GM18519 (cell line): ENCODE data around the gene ATG10.

ENCODE experiments used
- ATAC-seq: cut with Tn5 transposase; IDR thresholded peaks from one replicate; pipeline ENCODE4 v1.9.1; 2021; ENCODE audit warnings: mild to moderate bottlenecking, moderate library complexity; ENCODE audit not compliant: unreplicated experiment, low FRiP score

The ATG10 gene

DNA sequence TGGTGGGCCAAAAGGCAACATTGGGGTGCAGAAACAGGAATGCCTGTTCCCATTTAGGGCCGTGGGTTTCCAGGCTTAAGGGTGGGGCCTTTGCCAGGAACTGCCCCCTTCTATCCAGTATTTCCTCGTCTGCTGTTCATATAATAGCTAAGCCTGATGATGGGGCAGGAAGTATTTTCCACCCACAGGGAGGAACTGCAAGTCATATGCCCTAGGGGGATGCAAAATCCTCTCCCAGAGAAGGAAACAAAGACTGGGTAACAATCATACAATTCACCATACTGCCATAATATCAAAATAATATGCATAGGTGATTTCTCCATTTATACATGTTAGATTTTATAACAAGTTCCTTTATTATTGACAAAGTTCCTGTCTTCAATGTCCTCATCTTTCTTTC, 326.8 kb downstream of the ATG10 start:
- ATAC-seq, result no peak

DNA sequence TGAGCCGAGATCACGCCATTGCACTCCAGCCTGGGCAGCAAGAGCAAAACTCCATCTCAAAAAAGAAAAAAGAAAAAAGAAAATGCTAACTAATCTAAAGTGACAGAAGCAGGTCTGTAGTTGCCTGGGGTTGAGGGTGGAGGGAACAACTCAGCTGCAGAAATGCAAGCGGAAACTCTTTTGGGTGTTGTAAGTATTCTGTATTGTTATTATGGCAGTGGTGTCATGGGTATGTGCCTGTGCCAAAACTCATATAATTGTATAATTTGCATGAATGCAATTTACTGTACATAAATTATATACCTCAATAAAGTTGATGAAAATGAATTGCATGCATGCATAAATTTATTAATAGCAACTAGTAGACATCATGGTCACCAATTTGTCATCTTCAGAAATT, 329.4 kb downstream of the ATG10 start:
- ATAC-seq, result no peak
